ENCODE results near the gene SORL1.

The SORL1 gene

DNA sequence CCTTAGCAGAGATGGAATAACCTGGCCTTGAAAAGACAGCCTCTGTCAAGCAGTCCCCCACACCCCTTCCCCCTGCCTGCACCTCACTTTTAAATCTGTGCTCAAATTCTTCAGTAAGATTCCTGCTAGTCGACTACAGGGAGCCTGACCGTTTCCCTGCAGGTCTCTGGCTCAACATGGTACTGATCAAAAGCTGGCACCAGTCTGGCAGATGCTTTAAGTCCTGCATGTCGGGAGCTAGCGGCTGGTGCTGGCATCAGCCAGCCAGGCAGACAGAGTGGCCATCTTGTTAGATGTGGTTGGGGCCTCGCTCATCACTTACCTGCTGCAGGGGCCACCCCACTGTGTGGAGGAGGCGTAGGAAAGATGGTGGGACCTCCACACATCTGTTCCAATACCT, 205.0 kb downstream of the SORL1 start:
- DNase-seq (ENCODE audit: low read depth), result no peak

DNA sequence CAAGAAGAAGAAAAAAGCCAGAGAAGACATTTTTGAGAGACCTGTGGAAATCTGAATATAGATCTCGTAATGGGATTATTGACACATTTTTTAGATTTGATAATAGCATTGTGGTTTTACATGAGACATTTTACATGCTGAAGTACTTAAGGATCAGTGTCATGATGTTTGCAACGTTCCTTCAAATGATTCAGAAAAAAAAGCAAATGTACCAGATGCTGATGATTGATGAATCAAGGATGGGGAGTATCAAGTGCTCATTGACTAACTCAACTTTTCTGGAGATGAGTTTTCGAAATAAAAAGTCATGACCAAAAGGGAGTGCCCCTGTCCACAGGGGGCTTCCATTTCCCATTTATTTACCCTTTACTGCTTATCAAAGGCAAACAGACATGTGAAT, 207.7 kb downstream of the SORL1 start:
- DNase-seq (ENCODE audit: low read depth), result no peak

DNA sequence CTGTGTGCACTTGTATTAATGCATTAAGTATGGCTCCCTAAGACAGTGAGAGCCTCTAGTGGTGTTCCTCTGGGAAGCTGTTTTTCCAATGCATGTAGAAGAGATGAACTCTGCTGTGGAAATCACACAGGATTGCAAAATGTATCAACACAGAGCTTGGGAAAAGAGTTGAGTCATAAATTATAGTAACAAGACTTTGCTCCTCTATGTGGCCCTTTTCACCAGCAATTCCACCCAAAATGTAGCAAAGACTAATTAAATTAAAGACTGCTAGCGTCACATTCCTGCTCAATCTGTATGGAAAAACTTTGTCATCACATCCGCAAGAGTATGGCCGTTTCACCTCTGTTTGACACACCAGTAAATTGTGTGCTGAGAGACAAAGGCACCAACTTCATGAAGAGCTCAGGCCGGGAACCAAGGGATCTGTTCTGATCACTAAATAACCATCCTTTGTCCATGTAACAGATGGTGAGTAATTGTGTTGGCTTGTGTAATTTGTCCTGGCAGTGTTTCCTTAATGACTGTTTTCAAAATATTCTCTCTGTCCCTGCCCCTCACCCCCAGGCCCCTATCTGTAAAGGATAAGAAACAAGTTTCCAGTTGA, 209.9 kb downstream of the SORL1 start:
- no peak for DNase-seq (ENCODE audit: low read depth)

DNA sequence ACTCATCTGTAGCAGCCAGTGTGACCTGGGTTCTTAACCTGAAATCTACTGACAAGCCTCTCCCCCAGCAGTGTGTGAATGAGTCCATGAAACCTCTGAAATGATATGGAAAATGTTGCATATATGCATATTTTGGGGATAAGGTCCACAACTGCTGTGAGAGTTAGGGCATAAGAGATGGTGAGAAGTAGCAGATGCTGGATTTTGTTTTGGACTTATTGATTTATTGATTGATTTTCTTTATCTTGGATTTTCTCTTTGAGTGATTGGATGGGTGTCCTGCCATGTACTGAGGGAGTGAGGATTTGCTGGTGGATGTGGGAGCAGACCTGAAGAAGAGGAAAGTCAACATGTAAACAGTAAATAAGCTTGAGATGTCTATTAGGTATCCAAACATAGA, 212.0 kb downstream of the SORL1 start:
- DNase-seq (ENCODE audit: low read depth), result no peak

DNA sequence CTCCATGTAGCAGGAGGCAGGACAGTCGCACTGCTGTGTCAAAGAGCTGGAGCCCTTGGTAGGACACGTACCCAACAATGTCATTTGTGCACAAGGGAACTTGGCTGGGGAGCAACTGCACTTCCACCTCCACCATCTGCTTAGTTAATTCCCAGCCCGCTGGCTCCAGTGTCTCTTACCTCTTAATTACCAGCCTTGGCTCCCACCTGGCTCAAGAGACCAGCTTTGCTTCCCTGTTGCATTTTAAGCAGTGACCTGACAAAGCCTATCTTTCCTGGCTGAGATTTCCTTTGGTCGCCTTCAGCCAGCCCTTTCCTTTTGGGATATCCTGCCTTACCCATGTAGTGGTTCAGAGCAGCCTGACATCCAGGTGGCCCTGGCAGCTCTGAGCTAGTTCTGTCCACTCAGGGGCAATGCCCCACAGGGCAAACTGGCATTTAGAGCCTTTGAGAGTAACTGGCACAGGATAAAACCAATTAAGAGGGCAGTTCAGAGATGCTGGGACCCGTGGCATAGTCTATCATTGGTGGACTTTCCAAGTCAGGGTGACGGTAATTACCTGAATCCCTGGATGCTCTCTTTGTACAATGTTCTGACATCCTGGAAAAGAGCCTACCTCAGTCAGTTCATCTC, 213.2 kb downstream of the SORL1 start:
- no peak for DNase-seq (ENCODE audit: low read depth)

DNA sequence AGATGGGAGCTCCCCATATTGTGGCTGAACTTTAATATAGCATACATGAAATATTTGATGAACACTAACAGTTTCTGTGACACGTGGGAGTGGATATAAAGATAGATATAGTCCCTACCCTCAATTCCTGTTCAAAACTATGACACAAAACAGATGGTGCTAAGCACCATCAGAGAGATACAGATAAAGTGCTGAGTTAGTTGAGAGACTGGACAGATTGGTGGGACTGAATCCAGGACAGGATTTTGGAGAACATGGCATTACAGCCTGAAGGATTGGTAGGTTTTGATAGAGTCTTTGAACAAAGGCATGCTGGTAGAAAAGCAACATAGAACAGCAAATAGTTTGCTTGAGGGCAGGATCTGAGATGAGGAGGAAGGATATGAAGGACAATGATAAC, 215.7 kb downstream of the SORL1 start:
- no peak for DNase-seq (ENCODE audit: low read depth)

DNA sequence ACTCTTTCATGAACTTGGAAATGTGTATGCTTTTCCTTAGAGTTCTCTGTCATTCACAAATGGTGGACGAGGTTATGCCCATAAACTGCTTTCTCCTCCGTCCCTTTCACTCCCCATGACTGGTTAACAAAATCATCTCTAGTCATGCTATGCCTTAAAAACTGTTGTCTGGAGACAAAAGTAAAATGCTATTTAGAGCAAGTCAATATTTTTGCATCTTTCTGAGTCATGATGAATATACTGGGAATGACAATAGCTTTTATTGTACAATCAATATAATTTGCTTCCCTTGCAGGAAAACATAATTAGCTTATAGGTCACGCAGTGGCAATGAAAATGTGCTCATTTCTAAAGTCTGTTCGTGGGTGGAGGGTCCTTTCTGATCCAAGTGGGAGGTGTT, 217.3 kb downstream of the SORL1 start:
- no peak for DNase-seq (ENCODE audit: low read depth)

DNA sequence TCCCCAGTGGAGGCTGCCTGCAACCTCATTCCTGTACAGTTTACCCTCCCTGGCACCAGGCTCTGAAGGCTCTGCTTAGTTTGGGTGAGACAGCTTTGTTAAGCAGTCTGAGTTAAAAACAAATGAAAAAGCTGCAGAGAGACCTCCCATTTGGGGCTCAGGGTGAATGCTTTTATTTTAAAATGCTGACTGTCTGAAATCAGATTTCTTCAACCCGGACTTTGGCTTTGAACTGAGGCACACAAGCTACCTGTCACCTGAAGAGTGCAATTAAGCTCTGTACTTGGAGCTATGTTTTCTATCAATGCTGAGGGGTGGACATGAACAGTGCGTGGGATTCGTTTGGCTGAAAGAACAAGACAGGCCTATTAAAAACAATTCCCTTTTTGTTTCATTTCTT, 218.2 kb downstream of the SORL1 start:
- DNase-seq (ENCODE audit: low read depth), result no peak

DNA sequence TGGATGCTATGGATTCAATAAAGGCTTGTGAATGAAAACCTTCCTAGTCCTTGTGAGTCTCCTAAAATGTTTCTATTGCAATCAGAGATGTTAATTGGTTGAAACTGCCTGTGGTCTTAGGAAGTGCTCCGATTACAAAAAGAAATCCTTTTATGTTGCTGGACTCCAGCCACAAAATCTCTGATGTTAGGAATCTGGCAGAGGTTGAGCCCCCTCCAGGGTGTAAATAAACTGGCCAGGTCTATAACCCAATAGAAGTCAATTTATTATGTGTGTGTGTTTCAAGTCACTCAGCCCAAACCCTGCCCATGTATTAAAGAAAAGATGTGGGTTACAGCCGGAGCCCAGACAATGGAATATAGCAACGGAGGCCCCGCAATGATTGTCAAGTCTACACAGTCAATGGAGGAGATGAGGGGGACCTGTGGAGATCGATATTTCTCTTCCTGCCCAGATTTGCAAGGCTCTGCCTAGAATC, 218.7 kb downstream of the SORL1 start:
- DNase-seq (ENCODE audit: low read depth), result no peak

DNA sequence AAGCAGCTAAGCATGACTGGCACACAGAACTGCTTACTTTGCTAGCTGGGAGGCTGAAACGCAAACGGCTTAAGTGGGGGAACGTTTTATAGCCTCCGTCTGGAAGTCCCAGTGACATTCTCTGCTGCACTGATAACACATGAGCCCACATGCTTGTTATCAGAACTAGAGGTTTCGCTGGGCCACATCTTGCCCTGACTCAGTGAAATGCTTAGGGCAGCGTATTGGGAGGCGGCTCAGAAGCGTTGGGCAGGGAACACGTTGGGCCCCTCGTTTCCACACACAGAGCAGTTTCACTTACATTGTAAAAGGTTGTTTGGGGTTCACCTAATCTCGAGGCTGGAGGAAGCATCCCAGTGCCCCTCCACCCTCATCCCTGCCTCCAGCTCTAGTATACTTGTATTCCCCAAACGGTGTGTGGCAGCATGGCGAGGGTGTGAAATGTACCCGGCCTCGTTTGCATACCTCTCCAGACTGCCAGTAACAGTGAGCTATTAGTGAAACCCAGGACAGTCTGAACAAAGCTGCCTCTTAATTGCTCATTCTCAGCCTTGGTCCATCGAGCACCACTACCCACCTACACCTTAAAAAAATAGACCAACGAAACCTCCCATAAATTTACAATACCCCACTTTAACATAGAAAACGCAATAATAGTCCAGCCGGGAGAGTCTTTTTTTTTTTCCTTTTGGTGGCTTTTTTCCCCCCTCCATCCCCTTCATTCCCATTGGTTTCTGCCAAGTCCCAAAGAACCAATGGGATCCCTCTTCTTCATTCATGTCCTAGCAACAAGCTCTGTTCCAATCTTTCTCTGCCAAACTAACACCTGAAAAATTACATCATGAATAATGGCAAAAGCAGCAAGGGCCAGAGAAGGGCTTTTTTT, 219.4 kb downstream of the SORL1 start:
- no peak for DNase-seq (ENCODE audit: low read depth)

DNA sequence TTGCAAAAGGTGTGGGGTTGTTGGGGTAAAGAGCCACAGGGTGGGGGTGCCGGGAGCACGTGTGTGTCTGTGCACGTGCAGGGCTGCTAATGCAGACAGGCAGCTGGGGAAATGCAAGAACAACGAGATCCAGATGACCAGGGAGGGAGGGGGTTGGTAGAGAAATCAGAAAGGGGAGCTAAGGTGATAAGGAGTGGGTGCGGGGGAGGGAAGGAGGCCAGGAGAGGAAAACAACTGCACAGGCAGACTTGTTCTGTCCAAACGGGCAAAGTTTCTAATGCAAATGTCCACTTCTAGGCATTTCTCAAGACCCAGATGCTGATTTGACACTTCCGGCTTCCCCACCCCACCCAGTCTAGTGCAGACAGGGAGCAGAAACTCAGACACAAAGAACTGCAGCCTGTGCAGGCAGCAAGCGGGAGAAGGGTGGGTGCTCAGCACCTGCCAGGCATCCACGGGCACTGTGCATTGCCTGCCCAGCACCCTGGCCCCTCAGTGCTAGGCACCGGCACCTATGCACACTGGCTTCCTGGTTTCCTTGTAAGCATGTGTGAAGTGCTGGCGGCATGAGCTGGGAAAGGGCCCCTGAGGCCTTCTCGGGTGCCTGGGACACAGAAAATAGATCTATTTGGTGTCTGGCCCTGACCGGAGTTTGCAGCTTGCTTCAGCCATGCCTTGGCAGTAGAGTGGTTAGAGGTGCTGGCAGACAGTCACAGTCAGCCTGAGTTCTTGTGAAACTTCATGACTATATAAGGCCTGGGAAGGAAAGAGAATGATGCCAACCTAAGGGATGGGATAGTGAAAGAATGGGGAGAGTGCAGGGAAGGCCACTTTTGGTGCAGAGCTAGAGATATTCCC, 220.7 kb downstream of the SORL1 start:
- DNase-seq (ENCODE audit: low read depth), result no peak

DNA sequence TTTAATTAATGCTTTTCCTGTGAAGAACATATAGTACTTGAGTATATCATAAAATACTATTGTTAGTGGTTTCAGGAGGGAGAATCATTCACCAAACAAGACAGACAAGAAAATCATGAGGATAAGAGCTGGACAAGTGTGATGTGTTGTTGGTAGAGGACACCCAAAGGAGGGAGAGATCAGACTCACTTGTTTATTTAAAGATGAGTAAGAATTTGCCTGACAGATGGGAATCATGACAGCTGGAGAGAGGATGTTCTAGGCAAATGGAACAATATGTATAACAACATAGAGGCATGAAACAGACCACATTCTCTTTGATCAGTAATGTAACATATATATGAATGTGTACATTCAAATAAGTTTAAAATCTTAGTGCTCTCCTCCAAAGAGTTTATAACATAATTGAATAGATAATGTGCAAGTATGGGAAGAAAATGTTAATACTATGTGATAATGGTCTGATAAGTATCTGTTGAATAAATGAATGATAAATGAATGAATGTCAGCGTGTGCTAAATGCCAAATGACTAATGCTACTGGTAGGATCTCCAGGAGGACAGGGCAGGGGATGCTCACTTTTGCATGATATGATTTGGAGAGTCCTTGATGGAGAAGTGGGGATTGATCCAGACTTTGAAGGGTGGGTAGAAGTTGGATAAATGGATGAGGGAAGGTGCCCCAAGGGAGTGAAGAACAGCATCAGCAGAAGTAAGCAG, 229.6 kb downstream of the SORL1 start:
- no peak for DNase-seq (ENCODE audit: low read depth)

Measured in activated T-helper 1 cell treated with Interleukin-2 at 50 U/mL for 16 hours (primary cell).